Measurements from ENCODE around the gene PI3.

DNA sequence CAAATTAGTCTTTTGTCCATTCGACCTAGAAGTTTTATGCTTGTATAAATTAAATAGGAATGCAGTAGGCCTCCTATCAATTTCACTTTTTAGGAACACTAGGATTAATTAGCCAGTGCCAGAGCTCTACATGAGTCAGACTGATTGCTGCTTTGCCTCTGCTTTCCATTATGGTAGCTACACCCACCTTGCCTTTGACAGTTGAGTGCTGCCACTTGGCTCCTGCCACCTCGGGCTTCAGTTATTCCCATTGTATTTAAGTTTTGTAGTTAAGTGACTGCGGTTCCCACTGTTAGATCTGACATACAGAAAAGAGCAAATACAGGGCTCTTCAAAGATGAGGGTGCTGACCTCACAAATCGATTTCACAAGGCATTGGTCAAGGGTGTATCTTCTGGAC is 33.9 kb upstream of the PI3 start:
- TF ChIP-seq, protein P1, sequence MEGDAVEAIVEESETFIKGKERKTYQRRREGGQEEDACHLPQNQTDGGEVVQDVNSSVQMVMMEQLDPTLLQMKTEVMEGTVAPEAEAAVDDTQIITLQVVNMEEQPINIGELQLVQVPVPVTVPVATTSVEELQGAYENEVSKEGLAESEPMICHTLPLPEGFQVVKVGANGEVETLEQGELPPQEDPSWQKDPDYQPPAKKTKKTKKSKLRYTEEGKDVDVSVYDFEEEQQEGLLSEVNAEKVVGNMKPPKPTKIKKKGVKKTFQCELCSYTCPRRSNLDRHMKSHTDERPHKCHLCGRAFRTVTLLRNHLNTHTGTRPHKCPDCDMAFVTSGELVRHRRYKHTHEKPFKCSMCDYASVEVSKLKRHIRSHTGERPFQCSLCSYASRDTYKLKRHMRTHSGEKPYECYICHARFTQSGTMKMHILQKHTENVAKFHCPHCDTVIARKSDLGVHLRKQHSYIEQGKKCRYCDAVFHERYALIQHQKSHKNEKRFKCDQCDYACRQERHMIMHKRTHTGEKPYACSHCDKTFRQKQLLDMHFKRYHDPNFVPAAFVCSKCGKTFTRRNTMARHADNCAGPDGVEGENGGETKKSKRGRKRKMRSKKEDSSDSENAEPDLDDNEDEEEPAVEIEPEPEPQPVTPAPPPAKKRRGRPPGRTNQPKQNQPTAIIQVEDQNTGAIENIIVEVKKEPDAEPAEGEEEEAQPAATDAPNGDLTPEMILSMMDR (IDR thresholded peaks at IDR 0.05): no peak
- no peak for TF ChIP-seq ZFX (IDR thresholded peaks at IDR 0.05; ENCODE audit: borderline replicate concordance)

Measured in 22Rv1 (cell line).